ENCODE data around the gene SUMF1. TPM values are rescaled to one million over a fixed set of nuclear protein-coding genes. Genes with fewer than 3 reads are reported as not detected.

Gene SUMF1
- total RNA-seq, 1 experiment from 2014 or later, result 26.6 TPM

DNA sequence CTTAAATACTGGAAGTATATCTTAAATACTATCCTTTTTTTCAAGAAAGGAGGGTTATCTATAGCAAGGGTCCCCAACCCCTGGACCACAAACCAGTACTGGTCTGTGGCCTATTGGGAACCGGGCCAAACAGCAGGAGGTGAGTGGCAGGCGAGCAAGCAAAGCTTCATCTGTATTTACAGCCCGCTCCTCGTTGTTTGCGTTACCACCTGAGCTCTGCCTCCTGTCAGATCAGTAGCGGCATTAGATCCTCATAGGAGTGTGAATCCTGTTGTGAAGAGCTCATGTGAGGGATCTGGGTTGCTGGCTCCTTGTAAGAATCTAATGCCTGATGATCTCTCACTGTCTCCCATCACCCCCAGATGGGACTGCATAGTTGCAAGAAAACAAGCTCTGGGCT lies 26.1 kb downstream of the SUMF1 start:
- no peak for ATAC-seq
- Histone ChIP-seq H3K9me3 (ENCODE audit: control insufficient read depth in 1 of 2, insufficient read depth in 1 of 2, low read depth in 1 of 2, low read length in 2 of 2) (no peaks in the 10 kb centered on the region), H3K27me3 (ENCODE audit: insufficient read depth, low read length) (no peaks in the 10 kb centered on the region), H3K4me3 (replicated peaks in 1 of 2; ENCODE audit: low read depth in 1 of 2, low read length in 2 of 2) (no peak overlapping the region), H2AFZ (ENCODE audit: low read depth, low read length, poor library complexity, severe bottlenecking) (no peak overlapping the region), H3K79me2 (ENCODE audit: insufficient read depth, low read length) (no peaks in the 10 kb centered on the region), H3K9me2 (ENCODE audit: insufficient read depth) (no peaks in the 10 kb centered on the region), H3K4me1 (ENCODE audit: control insufficient read depth in 1 of 2, insufficient read depth in 2 of 2, low read length in 2 of 2) (no peaks in the 10 kb centered on the region), H3K9ac (ENCODE audit: low read length) (no peak overlapping the region), H4K20me1 (ENCODE audit: insufficient read depth) (no peaks in the 10 kb centered on the region), H3K36me3 (ENCODE audit: control insufficient read depth in 1 of 2, insufficient read depth in 2 of 2, low read length in 2 of 2) (no peaks in the 10 kb centered on the region), H3K4me2 (ENCODE audit: low read length) (no peak overlapping the region), H3K27ac (ENCODE audit: low read depth, low read length) (no peak overlapping the region)
- ChIA-PET CTCF (no interaction called here), RAD21 (ENCODE audit: low non-redundant PET in 1 of 2, low total read pairs in 2 of 2, uncharacterized antibody in 2 of 2, unreplicated experiment in 2 of 2) (no interaction called here), POLR2A (no interaction called here)
- DNase-seq (ENCODE audit: low read depth, low spot score), result no peak
- no TSS peak for BruUV-seq (replicated peaks)
- TF ChIP-seq, protein P1, sequence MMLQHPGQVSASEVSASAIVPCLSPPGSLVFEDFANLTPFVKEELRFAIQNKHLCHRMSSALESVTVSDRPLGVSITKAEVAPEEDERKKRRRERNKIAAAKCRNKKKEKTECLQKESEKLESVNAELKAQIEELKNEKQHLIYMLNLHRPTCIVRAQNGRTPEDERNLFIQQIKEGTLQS (IDR thresholded peaks at IDR 0.05), result no peak
- intact Hi-C loops (cut with micrococcal nuclease), result no loop called here

DNA sequence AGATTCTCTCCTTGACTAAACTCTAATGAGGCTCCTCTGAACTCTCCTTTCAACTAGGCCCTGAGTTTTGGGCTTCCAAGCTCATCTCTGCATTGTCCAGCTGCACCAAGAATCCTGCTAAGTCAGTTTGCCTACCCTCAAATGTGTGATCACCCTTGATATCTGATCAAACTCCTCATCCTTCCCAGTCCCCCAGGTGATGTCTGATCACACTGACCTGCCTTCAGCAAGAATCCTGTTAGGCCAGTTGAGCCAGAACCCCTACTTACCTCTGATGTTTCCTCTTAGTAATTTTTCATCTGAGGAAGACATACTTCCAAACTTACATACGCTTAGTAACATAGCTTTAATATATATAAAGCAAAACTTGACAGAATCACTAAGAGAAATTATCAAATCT lies 28.8 kb downstream of the SUMF1 start:
- Histone ChIP-seq H3K9me2 (ENCODE audit: insufficient read depth) (no peaks in the 10 kb centered on the region), H3K4me3 (replicated peaks in 1 of 2; ENCODE audit: low read depth in 1 of 2, low read length in 2 of 2) (no peak overlapping the region), H2AFZ (ENCODE audit: low read depth, low read length, poor library complexity, severe bottlenecking) (no peak overlapping the region), H3K4me2 (ENCODE audit: low read length) (no peak overlapping the region), H3K36me3 (ENCODE audit: control insufficient read depth in 1 of 2, insufficient read depth in 2 of 2, low read length in 2 of 2) (no peaks in the 10 kb centered on the region), H3K4me1 (ENCODE audit: control insufficient read depth in 1 of 2, insufficient read depth in 2 of 2, low read length in 2 of 2) (no peaks in the 10 kb centered on the region), H3K27me3 (ENCODE audit: insufficient read depth, low read length) (no peaks in the 10 kb centered on the region), H3K27ac (ENCODE audit: low read depth, low read length) (no peak overlapping the region), H3K9me3 (ENCODE audit: control insufficient read depth in 1 of 2, insufficient read depth in 1 of 2, low read depth in 1 of 2, low read length in 2 of 2) (no peaks in the 10 kb centered on the region), H4K20me1 (ENCODE audit: insufficient read depth) (no peaks in the 10 kb centered on the region), H3K79me2 (ENCODE audit: insufficient read depth, low read length) (no peaks in the 10 kb centered on the region), H3K9ac (ENCODE audit: low read length) (no peak overlapping the region)
- intact Hi-C loops (cut with micrococcal nuclease), result no loop called here
- ATAC-seq (no peak), DNase-seq (ENCODE audit: low read depth, low spot score) (no peak)
- ChIA-PET RAD21 (ENCODE audit: low non-redundant PET in 1 of 2, low total read pairs in 2 of 2, uncharacterized antibody in 2 of 2, unreplicated experiment in 2 of 2) (no interaction called here), CTCF (no interaction called here), POLR2A (no interaction called here)
- BruUV-seq (replicated peaks), result no TSS peak
- TF ChIP-seq, protein P1 (IDR thresholded peaks at IDR 0.05), result no peak
- TF ChIP-seq ZFX (IDR thresholded peaks at IDR 0.05) (no peak), JUND (IDR thresholded peaks at IDR 0.05) (no peak), CEBPB (IDR thresholded peaks at IDR 0.05; ENCODE audit: low read depth) (no peak), ZNF274 (IDR thresholded peaks at IDR 0.05; ENCODE audit: low read depth, low read length) (no peak)
